HG03108 (cell line): ENCODE data around the gene PRDM2.

ENCODE experiments used
- ATAC-seq: cut with Tn5 transposase; IDR thresholded peaks from one replicate; pipeline ENCODE4 v1.9.1; 2021; ENCODE audit warnings: moderate library complexity; ENCODE audit not compliant: unreplicated experiment

Gene PRDM2

DNA sequence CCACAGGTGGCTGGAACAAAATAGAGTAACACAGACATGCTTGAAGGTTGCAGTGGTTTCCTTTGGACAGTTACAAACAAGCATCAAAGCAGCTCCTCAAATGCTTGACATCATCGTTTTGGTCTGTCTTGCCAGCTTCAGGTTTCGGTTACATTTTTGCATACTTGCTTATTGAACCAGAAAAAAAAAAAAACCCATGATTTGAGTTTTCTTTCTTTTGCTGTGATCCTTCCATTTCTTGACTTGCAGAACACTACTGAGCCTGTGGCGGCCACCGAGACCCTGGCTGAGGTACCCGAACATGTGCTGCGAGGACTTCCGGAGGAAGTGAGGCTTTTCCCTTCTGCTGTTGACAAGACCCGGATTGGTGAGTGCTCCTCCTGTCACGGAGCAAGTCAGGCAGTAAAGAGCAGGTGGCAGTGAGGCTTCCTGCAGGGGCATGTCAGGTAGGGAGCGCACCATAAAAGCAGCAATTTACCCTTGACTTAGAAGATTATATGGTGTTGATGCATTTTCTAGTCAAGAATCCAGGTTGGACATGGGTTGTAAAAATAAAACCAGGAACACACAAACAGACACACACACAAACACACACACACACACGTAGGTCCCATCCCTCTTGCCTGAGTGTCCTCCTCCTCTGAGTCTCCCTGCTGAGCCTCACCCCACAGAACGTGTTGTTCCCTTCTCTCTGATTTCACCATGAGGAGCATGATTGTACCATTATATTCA, 30.9 kb downstream of the PRDM2 start:
- ATAC-seq: peak; percentile 87

DNA sequence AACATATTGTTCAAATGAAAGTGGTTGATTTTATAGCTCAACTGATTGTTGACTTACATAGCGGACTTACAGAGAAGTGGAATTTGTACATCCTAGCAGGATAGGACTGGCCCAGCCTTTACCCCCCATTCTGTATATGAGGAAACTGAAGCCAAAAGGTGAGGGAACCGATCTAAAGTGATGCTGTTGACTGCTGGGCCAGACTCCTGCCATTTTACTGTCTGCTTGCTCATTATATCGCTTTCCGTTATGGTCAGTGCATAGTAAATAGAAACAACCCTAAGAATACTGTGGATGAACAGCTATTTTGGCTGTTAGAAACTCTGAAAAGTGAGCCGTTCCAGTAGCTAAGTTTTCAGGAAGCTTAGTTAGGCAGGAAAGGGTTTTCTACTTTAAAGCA, 31.9 kb downstream of the PRDM2 start:
- no peak for ATAC-seq

DNA sequence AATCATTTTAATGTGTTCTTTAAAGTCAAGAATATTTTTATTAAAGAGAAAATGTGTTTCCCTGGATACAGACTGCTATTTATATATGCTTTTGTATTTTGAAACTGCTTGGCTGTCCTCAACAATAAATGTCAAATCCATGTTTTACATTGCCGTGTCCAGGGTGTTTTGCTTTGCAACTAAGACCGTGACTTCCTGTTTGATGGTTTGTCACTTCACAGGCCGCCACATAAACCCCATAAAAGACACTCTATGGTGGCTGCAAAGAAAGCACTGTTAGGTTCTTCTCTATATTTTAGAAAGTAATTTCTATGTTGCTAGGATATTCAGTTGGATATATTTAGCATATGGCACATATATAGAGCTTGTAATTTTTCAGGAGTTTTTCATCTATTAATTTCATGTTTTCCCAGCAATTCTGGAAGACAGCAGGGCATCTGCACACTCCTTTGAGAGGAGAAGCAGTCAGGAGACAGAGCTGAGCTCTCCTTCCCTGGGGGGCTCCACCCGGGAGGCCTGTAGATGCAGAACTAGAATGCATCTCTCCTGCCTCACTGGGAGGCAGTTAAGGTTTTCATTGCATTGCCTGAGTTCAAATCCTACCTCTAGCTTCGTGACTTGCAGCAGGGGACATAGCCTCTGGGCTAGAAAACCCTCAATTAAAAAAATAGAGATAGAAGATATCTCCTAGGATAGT, 33.1 kb downstream of the PRDM2 start:
- no peak for ATAC-seq

DNA sequence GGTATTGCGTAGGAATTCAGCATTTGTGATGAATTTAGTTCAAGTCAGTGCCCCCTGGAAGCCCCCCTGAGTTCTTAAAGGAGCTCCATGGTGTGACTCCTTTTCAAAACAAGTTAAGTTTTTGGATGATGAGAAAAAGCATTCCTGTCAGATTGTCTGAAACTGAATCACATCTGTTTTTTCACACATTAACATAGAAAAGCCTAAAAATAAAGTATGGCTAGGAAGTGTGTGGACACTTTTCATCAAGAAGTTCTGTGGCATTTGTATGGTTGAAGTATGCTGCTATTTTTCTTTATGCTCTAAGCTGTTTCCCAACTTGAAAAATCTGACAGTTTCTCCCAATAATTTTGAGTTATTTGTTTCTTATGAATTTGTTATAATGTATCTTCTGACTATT, 33.7 kb downstream of the PRDM2 start:
- ATAC-seq: no peak

DNA sequence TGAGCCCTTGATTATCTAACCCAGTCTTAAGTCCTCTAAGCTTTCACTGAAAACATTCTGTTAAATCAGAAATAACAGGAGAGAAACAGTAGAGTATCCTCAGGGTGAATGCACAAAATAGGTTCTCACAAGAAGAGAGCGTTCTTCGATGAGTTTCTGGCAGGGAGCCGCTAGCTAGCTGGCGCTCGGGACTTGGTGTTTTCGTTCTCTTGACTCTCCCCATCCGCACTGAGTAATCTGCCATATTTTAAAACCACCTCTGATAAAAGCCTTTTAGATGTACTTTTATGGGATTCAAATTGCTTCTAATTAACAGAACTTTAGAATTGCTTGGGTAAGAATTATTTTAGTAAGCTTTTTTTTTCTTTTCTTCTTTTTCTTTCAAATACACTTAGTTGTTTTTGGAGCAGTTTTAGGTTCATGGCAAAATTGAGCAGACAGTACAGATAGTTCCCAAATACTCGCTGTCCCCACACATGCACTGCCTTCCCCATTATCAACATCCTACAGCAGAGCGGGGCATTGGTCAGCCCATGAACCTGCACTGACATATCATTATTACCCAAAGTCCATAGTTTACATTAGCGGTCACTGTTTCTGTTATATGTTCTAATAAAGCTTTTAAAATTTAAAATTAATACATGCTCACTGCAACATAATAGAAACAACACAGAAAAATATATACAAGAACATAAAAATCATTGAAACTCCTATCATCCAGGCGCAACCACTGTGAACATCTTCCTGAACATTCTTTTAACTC, 35.4 kb downstream of the PRDM2 start:
- ATAC-seq: no peak

DNA sequence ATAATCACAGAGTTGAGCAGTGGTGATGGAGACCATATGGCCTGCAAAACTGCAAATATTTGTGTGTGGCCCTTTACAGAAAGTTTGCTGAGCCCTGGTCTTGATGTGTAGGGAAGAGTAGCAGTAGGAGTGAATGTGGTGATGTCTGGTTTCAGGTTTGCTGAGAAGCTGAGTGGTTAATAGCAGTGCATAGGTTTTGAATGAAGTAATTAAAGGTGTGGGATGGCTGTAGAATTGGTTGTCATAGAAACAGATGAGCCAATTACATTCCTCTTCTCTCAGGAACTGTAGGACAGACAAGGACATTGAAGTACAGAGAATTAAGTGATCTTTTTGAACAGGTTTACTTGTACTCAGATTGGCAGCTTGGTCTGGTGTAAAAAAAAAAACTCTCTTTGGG, 37.4 kb downstream of the PRDM2 start:
- ATAC-seq: no peak

DNA sequence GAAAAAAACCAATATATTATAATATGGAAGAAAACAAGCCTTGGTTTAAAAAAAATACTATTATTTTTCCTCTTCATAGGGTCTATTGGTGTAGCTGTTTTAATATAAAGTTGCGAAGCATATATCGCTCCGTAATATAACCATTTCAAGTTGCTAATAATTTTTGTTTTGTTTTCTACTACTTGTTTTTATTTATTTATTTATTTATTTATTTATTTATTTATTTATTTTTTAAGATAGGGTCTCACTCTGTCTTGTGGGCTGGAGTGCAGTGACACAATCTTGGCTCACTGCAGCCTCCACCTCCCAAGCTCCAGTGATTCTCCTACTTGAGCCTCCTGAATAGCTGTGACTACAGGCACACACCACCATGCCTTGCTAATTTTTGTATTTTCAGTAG, 46.4 kb downstream of the PRDM2 start:
- ATAC-seq: no peak

DNA sequence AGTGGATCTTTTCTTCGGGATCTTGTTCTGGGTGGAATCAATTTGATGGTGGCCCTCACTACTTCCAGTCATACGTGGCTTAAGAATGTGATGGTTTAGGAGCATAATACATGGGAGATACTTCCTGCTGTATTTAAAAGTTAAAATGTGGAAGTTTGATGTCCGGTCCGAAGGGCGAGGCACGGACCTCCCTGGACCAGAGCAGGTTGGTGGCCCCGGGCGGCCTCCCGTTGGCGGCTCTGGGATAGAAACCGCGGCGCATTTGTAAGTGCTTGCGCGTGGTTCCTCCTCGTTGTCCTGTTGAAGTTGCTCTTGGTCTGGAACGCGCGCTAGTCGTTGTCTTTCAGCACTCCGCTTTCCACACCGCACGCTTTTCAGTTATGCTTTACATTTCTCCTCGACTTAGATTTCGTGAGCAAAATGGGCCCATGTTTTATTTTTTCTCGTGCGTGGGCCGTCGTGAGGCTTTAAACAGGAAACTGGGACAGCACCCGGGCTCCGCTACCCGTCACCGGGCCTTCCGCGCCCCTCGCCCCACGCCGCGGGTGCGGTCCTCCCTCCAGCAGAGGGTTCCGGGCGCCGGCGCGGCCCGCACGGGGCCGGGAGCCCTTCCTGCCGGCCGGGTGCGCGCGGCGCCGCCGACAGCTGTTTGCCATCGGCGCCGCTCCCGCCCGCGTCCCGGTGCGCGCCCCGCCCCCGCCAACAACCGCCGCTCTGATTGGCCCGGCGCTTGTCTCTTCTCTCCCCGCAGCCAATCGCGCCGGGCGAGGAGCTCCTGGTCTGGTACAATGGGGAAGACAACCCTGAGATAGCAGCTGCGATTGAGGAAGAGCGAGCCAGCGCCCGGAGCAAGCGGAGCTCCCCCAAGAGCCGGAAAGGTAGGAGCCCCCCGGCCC, 48.9 kb downstream of the PRDM2 start:
- ATAC-seq: peak; percentile 76

DNA sequence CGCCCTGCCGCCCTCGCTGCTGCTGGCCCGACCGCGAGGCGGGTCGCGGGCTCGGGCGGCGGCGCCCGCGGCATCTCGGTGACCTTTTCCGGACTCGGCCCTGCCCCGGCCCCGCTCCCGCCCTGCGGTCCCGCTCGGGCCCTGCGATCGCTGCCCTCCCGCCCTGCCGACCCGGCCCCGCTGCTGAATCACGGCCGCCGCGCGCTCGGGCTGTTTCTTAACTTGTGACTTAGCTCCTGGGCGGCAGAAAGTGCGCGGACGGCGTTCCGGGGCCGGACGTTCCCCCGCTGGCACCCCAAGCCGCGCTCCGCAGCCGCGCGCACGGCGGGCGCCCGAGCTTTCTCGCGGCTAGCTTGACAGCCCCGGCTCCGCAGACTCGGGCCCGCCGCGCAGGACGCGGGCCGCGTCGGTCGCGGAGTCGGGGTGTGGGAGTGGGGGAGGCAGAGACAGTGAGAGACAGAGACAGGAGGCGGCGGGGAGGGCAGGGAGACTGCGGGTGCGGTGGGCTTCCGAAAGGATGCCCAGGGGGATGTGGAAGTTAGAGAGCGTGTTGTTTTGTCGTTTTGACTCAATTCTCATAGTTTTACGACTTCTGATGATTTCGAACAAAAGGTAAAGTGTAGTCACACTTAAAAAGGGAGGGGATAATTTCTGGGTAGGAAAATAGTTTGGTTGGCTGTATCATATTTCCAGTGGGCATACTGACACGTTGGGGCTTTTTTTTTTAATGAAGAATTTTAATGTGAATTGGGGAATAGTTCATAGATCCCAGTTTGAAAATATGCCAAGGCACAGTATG, 49.8 kb downstream of the PRDM2 start:
- peak; percentile 15 for ATAC-seq

DNA sequence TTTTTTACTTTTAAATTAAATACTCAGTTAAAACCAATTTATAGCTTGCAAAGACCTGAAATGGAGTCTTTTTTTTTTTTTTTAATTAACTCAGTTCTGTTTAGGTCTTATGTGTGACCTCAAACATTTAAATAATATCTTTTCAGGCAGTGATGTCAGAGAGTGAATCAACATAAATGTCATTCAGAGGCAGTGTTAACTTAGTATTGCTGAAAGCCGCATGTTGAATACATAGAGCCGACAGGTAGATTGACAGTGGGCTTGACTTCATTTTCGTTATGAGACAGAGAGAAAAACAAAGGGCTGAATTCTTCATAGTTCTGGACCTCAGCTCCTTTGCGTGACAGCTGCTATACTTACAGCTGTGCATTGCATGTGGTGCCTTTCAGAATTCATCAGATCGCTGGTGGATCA, 51.5 kb downstream of the PRDM2 start:
- ATAC-seq: no peak

DNA sequence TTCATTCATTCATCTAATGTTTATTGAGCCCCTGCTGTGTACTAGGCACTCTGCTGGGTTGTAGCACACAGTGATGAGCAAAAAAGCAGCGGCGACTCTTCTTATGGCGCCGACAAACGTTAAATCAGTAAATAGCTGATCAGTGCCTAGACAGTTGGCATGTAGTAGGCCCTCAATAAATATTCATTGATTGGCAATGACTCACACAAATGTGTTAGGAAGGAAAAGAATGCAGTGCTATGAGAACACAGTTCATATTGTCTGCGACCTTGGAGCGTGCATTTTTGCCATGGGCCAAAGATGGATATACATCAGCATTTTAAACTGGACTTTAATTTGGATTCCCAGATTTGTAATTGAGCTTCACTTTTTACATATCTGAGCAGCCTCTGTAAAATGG, 52.0 kb downstream of the PRDM2 start:
- no peak for ATAC-seq

DNA sequence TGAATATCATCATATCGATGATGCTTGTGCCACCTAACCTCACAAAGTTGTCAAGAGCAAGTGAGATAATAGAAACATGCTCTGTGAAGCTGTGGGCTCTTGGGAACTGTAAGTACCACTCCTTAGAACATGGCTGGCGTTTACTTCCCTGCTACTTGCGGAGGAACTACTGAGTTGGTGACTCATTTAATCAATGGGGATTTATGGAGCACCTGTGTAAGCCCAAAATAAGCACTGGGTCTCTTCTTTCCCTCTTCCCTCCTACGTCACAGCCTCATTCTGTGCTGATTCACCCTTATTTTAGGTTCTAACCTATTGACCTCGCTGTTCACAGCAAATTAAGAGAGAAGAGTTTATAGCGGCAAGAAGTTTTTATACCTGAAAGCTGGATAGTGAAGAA, 52.9 kb downstream of the PRDM2 start:
- ATAC-seq: no peak

DNA sequence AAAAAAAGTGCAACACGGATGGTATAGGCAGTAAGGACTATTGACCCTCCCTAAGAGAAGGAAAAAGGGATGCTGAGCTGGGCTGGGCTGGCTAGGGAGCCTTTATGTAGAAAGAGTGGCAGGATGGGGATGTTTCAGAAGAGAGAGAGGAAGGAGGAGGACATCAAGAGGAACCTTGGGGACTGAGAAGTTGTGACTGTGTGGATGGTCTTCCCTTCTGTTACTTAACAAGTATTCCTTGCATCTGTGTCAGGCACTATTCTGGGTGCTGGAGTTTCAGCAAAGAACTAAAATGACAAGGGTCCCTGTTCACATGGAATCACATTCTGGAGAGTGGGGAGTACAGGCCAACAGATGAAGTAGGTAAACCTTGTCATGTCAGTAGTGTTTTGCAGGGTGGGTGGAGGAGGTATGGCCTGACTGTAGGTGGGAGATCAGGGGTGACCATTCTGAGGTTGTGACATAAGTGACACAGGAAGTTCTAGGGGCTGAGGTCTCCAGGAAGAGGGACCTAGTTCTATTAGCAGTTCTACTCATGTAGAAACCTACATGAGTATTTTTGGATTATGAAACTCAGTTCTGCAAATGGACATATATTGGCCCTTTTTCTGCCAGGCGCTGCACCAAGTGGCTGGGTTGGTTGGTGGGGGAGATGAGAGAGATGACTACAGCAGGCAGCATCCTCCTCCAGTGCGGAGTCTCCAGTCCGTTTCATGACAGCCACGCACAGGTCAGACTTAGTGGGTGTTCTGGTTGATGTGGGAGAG, 53.8 kb downstream of the PRDM2 start:
- peak; percentile 33 for ATAC-seq

DNA sequence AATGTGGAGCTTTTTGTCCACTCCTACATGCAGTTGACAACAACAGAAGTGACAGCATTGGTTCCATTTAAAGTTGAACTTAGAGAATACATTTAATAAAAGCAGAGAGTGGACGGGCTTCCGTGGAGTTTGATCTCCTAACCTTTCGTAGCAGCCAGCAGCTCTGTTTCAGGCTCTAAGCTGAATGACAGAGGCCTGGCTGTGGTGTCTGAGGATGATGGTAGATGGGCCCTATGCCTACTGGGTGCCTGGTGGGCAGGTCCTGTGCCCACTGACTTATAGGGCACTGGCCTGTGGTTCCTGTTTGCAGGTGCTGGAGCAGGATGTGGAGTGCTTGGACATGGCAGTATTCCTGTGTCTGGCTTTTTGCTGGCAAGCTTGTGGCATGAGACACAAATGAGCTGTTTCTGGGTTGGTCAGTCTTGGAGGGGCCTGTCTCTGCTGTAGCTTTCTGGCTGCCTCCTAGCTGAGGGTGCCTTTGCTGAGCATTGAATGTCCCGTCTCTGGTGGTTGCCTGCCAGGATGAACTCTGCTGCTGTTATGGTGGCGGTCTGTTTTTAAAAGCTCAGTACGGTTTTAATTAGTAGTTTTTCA, 54.6 kb downstream of the PRDM2 start:
- no peak for ATAC-seq

DNA sequence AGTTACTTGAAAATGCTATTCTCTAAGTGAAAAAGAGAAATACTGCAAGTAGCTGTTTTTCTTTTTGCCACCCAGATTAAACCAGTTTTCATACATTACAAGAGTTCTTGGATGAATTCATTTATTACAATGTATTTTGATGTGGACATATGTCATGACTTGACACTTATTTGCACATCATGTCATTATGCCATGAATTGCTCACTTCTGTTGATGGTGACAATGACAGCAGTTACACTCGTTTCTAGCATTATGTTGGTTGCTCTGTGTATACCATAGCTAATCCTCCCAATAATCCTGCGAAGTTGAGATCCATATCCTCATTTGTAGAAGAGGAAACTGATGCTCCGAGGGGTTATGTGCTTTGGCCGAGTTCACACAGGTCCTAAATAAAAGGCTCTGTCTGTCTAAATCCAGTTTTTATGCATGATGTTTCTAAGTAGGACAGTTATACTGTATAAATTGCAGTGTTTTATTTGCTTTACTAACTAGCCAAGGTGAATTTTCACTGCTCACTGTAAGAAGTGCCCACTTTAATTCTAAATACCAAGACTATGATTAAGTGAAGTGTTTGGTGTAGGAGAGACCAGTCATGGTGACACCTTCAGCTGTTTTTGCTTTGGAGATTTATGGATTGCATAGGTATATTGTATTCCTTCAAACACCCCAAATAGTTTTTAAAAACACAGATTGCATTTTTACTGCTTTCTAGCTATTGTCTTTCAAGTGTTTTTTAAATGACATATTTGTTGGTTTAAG, 56.7 kb downstream of the PRDM2 start:
- no peak for ATAC-seq

DNA sequence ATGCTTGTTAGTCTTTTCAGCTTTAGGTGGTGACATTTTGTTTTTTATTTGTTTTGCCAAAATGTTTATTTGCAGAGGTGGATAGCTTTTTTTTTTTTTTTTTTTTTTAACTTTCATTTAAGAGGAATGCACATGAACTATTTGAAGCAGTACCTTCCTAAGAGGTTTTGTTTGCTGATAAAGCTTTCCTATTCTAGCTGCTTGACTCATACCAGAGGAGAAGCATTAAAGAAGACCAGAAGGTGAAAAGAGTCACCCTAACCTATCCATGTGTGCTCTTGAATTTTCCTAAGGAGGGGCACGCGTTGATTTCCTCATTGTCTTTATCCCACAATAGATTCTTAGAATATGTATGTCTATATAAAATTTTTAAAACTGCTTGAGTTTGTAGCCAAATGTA, 57.7 kb downstream of the PRDM2 start:
- no peak for ATAC-seq

DNA sequence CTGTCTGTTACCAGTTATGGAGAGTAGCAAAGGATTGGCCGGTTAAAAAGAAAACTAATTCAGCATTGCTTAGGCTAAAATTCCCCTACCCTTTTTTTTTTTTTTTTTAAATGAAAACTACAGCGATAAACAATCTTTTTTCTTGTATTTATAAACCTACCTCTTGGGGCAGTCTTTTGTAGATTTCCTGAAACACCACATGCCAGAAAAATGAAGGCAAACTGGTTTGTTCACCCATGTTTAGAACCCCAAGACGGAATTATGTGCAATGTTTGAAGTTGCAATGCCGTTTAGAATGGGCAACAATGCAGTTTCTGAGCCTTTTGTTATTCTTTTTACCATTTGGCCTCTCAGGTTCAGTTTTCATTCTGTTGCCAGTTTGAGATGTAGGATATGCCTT, 59.1 kb downstream of the PRDM2 start:
- ATAC-seq: no peak

DNA sequence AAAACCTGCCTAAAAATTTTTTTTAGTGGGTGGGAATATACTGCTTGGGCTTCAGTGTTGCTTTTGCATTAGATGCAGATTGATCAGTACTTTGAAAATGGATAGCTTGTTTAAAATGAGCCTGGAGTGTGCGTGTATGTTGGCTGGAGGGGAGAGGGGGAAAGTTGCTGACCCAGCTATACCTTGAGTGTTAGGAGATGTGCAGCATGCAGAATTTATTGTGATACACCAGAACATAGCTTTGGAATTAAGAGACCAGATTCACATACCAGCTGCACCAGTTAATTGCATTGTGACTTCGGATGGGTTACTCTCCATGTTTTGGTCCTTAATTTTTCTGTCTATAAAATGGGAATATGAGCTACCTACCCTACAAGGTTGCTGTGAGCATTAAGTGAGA, 60.4 kb downstream of the PRDM2 start:
- ATAC-seq: no peak
